RWPE1 (cell line): ENCODE data around the gene NKX2-1.

Experiments
- CTCF ChIA-PET: fragments of 350-600 bp; sonication (Branson Sonifier 250); formaldehyde crosslinking; extraction: SDS; loops from one replicate; lab custom pipeline; 2021; lab: Yijun Ruan, JAX
- POLR2A ChIA-PET: fragments of 400-600 bp; formaldehyde crosslinking; extraction: SDS; loops from one replicate; lab custom pipeline; 2020; ENCODE audit warnings: antibody characterized with exemption; ENCODE audit not compliant: low non-redundant PET; lab: Yijun Ruan, JAX
- DNase-seq: peaks from one replicate; pipeline ENCODE4 v3.0.0; 2012; ENCODE audit warnings: low spot score
- H3K27ac ChIP-seq: fragments of 450-650 bp; 2 replicates; pipeline ENCODE4 v1.5.1; 2017
- CTCF ChIP-seq: fragments of 450-650 bp; conservative IDR thresholded peaks from 2 replicates; pipeline ENCODE4 v1.5.1; 2017; ENCODE audit warnings: low read depth, mild to moderate bottlenecking

The NKX2-1 gene

GRCh38 chr14:36538051-36538450, 18.0 kb upstream of the NKX2-1 start:
- no peak overlapping the region for H3K27ac ChIP-seq
- no peak for DNase-seq
- no peak for TF ChIP-seq CTCF
- CTCF ChIA-PET = interaction anchor here (0.6 to 0.8 kb wide), 2 partner anchors 22 to 67 kb away, joined by 3 to 5 read pairs; no protein-coding TSS in a partner anchor
- POLR2A ChIA-PET = no interaction called here

- TF ChIP-seq CTCF = no peak
- ChIA-PET CTCF (no interaction called here), POLR2A (no interaction called here)
- no peak for DNase-seq
- no peak overlapping the region for H3K27ac ChIP-seq
These were observed 9.0 kb upstream of the NKX2-1 start for GRCh38 chr14:36529062-36529461.

GRCh38 chr14:36525746-36526099, 5.7 kb upstream of the NKX2-1 start:
- no peak; the same call in 1 of the 2 replicates for TF ChIP-seq CTCF
- no peak overlapping the region for H3K27ac ChIP-seq
- no peak for DNase-seq
- ChIA-PET POLR2A (no interaction called here), CTCF (interaction anchor here (0.6 to 1.7 kb wide), 7 partner anchors 9 to 451 kb away, joined by 3 to 7 read pairs (median 5); no protein-coding TSS in a partner anchor)

GRCh38 chr14:36524874-36525745, 5.1 kb upstream of the NKX2-1 start:
- H3K27ac ChIP-seq = no peak overlapping the region
- ChIA-PET CTCF (interaction anchor here (0.6 to 1.7 kb wide), 7 partner anchors 9 to 452 kb away, joined by 3 to 7 read pairs (median 5); no protein-coding TSS in a partner anchor), POLR2A (no interaction called here)
- TF ChIP-seq CTCF = peak; percentile 26
- DNase-seq = no peak

- CTCF ChIA-PET = interaction anchor here (0.6 to 1.7 kb wide), 6 partner anchors 10 to 674 kb away, joined by 3 to 7 read pairs (median 4); no protein-coding TSS in a partner anchor
These were observed 4.3 kb upstream of the NKX2-1 start for GRCh38 chr14:36524220-36524837.

More at GRCh38 chr14:36524220-36524837, 4.3 kb upstream of the NKX2-1 start:
- TF ChIP-seq CTCF = no peak
- no peak for DNase-seq
- no peak overlapping the region for H3K27ac ChIP-seq
- POLR2A ChIA-PET = no interaction called here
